ENCODE results near the gene DAPK2. TPM values are rescaled to one million over a fixed set of nuclear protein-coding genes. Genes with fewer than 3 reads are reported as not detected.
"Not testable (repeated sequence)": the region's sequence is repeated elsewhere in the genome, so short reads cannot be mapped to it uniquely, and the experiment has no call there.

Gene DAPK2
- total and polyA plus RNA-seq, 9 donors, result 0.77 to 6.2 (median 2.0) TPM

DNA sequence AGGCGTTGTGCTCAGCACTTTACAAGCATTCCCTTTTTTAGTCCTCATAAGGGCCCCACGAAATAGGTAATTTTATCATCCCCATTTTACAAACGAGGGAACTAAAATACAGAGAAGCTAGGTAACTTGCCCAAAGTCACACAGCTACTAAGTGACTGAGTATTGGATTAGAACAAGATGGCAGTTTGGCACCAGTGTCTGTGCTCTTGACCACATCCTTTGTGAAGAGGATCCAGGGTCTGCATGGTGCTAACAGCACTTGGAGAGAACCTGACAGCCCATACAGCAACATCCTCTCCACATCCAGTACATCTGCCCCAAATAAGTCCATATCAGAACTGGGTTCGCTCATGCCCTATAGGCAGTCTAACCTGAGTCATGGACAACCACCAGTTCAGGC, 21.8 kb upstream of the DAPK2 start:
- no peak for DNase-seq
- 61 to 63% (median 61%) methylated on average over 4 of the region's 4 CpGs for WGBS, 3 donors
- Histone ChIP-seq H3K27me3 (no peaks in the 10 kb centered on the region), H3K9me3 (no peaks in the 10 kb centered on the region), H3K27ac (no peak overlapping the region), H3K36me3 (no peaks in the 10 kb centered on the region), H3K4me1 (ENCODE audit: insufficient read depth) (peaks cover 8% of the 10 kb centered on the region), H3K4me3 (no peak overlapping the region)
- intact Hi-C loops (cut with DNase I), result loop anchor here in 2 of 4 donors (5.0 to 10.0 kb wide), 4 partner anchors 316 to 783 kb away; no protein-coding TSS in a partner anchor
- TF ChIP-seq EP300 (IDR thresholded peaks at IDR 0.05), result no peak
- no peak for TF ChIP-seq POLR2A (IDR thresholded peaks at IDR 0.05)
- TF ChIP-seq, protein P1, sequence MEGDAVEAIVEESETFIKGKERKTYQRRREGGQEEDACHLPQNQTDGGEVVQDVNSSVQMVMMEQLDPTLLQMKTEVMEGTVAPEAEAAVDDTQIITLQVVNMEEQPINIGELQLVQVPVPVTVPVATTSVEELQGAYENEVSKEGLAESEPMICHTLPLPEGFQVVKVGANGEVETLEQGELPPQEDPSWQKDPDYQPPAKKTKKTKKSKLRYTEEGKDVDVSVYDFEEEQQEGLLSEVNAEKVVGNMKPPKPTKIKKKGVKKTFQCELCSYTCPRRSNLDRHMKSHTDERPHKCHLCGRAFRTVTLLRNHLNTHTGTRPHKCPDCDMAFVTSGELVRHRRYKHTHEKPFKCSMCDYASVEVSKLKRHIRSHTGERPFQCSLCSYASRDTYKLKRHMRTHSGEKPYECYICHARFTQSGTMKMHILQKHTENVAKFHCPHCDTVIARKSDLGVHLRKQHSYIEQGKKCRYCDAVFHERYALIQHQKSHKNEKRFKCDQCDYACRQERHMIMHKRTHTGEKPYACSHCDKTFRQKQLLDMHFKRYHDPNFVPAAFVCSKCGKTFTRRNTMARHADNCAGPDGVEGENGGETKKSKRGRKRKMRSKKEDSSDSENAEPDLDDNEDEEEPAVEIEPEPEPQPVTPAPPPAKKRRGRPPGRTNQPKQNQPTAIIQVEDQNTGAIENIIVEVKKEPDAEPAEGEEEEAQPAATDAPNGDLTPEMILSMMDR (IDR thresholded peaks at IDR 0.05), result no peak

- Histone ChIP-seq H3K4me1 (ENCODE audit: insufficient read depth) (peaks cover 7% of the 10 kb centered on the region), H3K27me3 (no peaks in the 10 kb centered on the region), H3K27ac (no peak overlapping the region), H3K9me3 (no peaks in the 10 kb centered on the region), H3K4me3 (no peak overlapping the region), H3K36me3 (no peaks in the 10 kb centered on the region)
- 18 to 20% (median 20%) methylated on average over 11 of the region's 11 CpGs for WGBS, 3 donors
- intact Hi-C loops (cut with DNase I), result loop anchor here in 2 of 4 donors (5.0 to 10.0 kb wide), 4 partner anchors 315 to 783 kb away; no protein-coding TSS in a partner anchor
- TF ChIP-seq, protein P1 (IDR thresholded peaks at IDR 0.05), result peak; percentile 67 to 71 (median 70)
- no peak for TF ChIP-seq EP300 (IDR thresholded peaks at IDR 0.05)
- DNase-seq, result peak; percentile 44 to 69 (median 66)
Observed at GRCh38 chr15:64067564-64068030, 21.3 kb upstream of the DAPK2 start.

GRCh38 chr15:64066451-64066850, 20.2 kb upstream of the DAPK2 start:
- Histone ChIP-seq H3K27ac (no peak overlapping the region), H3K36me3 (no peaks in the 10 kb centered on the region), H3K4me1 (ENCODE audit: insufficient read depth) (peaks cover under 1% of the 10 kb centered on the region), H3K4me3 (no peak overlapping the region), H3K9me3 (no peaks in the 10 kb centered on the region), H3K27me3 (no peaks in the 10 kb centered on the region)
- DNase-seq, result no peak
- no peak for TF ChIP-seq EP300 (IDR thresholded peaks at IDR 0.05)
- no peak for TF ChIP-seq POLR2A (IDR thresholded peaks at IDR 0.05)
- TF ChIP-seq, protein P1 (IDR thresholded peaks at IDR 0.05), result no peak
- 40 to 57% (median 52%) methylated on average over 1 of the region's 1 CpG for WGBS, 3 donors
- intact Hi-C loops (cut with DNase I), result loop anchor here in 2 of 4 donors (5.0 to 10.0 kb wide), 4 partner anchors 314 to 782 kb away; no protein-coding TSS in a partner anchor

- no peaks in the 10 kb centered on the region for H3K9me3 ChIP-seq
- no peak for DNase-seq
- TF ChIP-seq EP300 (IDR thresholded peaks at IDR 0.05) (no peak), POLR2A (IDR thresholded peaks at IDR 0.05) (no peak)
- TF ChIP-seq, protein P1 (IDR thresholded peaks at IDR 0.05), result no peak
- intact Hi-C loops (cut with DNase I), result loop anchor here in 1 of 4 donors (10.0 kb wide), 3 partner anchors 436 to 776 kb away; no protein-coding TSS in a partner anchor
- H3K36me3 ChIP-seq, result no peaks in the 10 kb centered on the region
- H3K27me3 ChIP-seq, result no peaks in the 10 kb centered on the region
- WGBS, 3 donors, result 93 to 99% (median 95%) methylated on average over 28 to 29 of the region's 29 CpGs
- H3K4me3 ChIP-seq, result no peak overlapping the region
- no peaks in the 10 kb centered on the region for H3K4me1 ChIP-seq (ENCODE audit: insufficient read depth)
- no peak overlapping the region for H3K27ac ChIP-seq
Observed at GRCh38 chr15:64060716-64061115, 14.4 kb upstream of the DAPK2 start.

- not testable (repeated sequence) for H3K36me3 ChIP-seq; H3K27ac ChIP-seq; H3K9me3 ChIP-seq; DNase-seq; H3K4me3 ChIP-seq; H3K27me3 ChIP-seq; H3K4me1 ChIP-seq (ENCODE audit: insufficient read depth)
- 95 to 100% (median 98%) methylated on average over 2 of the region's 2 CpGs for WGBS, 3 donors
- intact Hi-C loops (cut with DNase I), result loop anchor here in 1 of 4 donors (10.0 kb wide), 1 partner anchor 144 kb away; no protein-coding TSS in a partner anchor
Observed at GRCh38 chr15:64059104-64059503, 12.8 kb upstream of the DAPK2 start.
